ENCODE measurements around the gene RAB43. TPM values are rescaled to one million over a fixed set of nuclear protein-coding genes. Genes with fewer than 3 reads are reported as not detected.
"Not testable (repeated sequence)": the region's sequence is repeated elsewhere in the genome, so short reads cannot be mapped to it uniquely, and the experiment has no call there.

RAB43 gene
- 10 to 100 TPM; 62.5 to 72.6 TPM for total RNA-seq

DNA sequence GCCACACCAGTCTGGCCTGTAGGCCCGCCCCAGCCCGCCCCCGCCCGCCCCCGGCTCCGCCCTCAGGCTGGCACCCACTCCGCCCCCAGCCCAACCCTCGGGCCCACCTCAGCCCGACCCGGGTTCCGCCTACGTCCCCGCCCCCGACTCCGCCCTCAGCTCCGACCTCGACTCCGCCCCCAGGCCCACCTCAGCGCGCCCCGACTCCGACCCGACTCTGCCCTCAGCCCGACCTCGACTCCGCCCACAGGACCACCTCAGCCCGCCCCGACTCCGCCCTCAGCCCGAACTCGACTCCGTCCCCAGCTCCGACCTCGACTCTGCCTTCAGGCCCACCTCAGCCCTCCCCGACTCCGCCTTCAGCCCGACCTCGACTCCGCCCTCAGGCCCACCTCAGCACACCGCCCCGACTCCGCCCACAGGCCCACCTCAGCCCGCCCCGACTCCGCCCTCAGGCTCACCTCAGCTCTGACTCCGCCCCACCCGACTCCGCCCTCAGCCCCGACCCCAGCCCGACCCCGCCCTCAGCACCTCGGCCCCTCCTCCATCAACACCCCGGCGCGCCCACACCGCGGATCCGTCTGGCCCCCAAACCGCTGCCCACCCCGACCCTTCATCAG is at the start of gene RAB43:
RAB43 (minus strand) TSS at position 13 of the 620 bp plus-strand sequence. CDS start 315 bp downstream, outside the sequence.
- H3K9me3 Mint-ChIP-seq: no peaks in the 10 kb centered on the region
- peak; percentile 97 for DNase-seq
- H3K4me3 Mint-ChIP-seq: peak within 1 kb of the TSS; percentile 93
- POLR2A ChIA-PET: interaction anchor here (0.5 to 5.7 kb wide), 27 partner anchors 10 to 441 kb away, joined by 3 to 112 read pairs (median 9); partner anchors contain the start of genes CFAP92, CNBP, COPG1 and HMCES
- peak; percentile 55 for ATAC-seq (ENCODE audit: low read depth)
- peaks cover 30% of the 10 kb centered on the region for H3K4me1 Mint-ChIP-seq
- no peaks in the 10 kb centered on the region for H3K27me3 Mint-ChIP-seq
- peaks cover 31% of the 10 kb centered on the region for H3K36me3 Mint-ChIP-seq
- H3K27ac Mint-ChIP-seq: peak within 1 kb of the TSS; percentile 98

DNA sequence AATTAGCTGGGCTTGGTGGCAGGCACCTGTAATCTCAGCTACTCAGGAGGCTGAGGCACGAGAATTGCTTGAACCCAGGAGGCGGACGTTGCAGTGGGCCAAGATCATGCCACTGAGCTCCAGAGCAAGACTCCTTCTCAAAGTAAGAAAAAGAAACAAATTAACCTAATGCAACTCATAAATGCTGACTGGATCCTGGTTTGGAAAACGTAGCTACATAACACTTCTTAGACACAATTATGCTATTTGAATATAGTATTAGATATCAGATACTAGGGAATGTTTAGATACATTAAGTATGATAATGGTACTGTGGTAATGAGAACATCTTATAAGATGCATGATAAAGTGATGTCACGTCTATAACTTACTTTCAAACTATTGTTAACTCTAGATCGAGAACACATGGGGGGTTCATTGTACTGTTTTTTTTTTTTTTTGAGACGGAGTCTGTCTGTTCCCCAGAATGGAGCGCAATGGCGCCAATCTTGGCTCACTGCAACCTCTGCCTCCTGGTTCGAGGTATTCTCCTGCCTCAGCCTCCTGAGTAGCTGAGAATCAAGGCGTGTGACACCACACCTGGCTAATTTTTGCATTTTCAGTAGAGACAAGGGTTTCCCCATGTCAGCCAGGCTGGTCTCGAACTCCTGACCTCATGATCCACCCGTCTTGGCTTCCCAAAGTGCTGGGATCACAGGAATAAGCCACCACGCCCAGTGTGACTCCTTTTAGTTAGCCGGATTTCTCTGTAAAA is 45.2 kb upstream of the RAB43 start:
- no peak overlapping the region for H3K27ac Mint-ChIP-seq
- DNase-seq: no peak
- H3K9me3 Mint-ChIP-seq: no peaks in the 10 kb centered on the region
- no peak overlapping the region for H3K4me3 Mint-ChIP-seq
- no peak for ATAC-seq (ENCODE audit: low read depth)
- H3K4me1 Mint-ChIP-seq: peaks cover 22% of the 10 kb centered on the region
- POLR2A ChIA-PET: interaction anchor here (1.0 to 1.6 kb wide), 4 partner anchors 16 to 89 kb away, joined by 3 to 4 read pairs (median 3); no protein-coding TSS in a partner anchor
- H3K36me3 Mint-ChIP-seq: peaks cover 36% of the 10 kb centered on the region
- no peaks in the 10 kb centered on the region for H3K27me3 Mint-ChIP-seq

DNA sequence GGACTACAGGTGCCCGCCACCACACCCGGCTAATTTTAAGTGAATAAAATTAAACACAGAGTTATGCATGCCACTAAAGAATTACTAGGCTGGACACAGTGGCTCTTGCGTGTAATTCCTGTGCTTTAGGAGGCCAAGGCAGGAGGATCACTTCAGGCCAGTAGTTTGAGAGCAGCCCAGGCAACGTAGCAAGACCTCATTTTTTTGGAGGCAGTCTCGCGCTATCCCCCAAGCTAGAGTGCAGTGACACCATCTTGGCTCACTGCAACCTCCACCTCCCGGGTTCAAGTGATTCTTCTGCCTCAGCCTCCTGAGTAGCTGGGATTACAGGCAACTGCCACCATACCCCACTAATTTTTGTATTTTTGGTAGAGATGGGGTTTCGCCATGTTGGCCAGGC is 44.0 kb upstream of the RAB43 start:
- Mint-ChIP-seq H3K36me3 (peaks cover 30% of the 10 kb centered on the region), H3K4me1 (peaks cover 19% of the 10 kb centered on the region)
- POLR2A ChIA-PET; ATAC-seq (ENCODE audit: low read depth); H3K27me3 Mint-ChIP-seq; DNase-seq; H3K9me3 Mint-ChIP-seq; H3K27ac Mint-ChIP-seq; H3K4me3 Mint-ChIP-seq: not testable (repeated sequence)

DNA sequence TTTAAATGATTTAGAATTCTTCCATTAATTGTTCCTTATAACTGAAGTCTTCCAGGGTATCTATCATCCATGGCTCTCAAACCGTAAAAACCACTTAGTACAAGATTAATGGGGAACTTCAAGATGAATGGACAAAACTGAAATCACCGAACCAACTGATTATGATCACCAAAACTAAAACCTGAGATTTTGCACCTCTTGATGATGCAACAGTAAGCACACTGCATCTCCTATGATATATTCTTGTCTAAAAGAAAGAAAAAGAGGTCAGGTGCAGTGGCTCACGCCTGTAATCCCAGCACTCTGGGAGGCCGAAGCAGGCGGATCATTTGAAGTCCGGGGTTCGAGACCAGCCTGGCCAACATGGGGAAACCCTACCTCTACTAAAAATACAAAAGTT is 42.9 kb upstream of the RAB43 start:
- no peak overlapping the region for H3K4me3 Mint-ChIP-seq
- DNase-seq (no peak), ATAC-seq (ENCODE audit: low read depth) (no peak)
- H3K27me3 Mint-ChIP-seq: no peaks in the 10 kb centered on the region
- no peaks in the 10 kb centered on the region for H3K9me3 Mint-ChIP-seq
- POLR2A ChIA-PET: interaction anchor here (0.8 kb wide), 1 partner anchor 111 kb away, joined by 3 read pairs; no protein-coding TSS in a partner anchor
- H3K4me1 Mint-ChIP-seq: peaks cover 21% of the 10 kb centered on the region
- peaks cover 20% of the 10 kb centered on the region for H3K36me3 Mint-ChIP-seq
- H3K27ac Mint-ChIP-seq: no peak overlapping the region

DNA sequence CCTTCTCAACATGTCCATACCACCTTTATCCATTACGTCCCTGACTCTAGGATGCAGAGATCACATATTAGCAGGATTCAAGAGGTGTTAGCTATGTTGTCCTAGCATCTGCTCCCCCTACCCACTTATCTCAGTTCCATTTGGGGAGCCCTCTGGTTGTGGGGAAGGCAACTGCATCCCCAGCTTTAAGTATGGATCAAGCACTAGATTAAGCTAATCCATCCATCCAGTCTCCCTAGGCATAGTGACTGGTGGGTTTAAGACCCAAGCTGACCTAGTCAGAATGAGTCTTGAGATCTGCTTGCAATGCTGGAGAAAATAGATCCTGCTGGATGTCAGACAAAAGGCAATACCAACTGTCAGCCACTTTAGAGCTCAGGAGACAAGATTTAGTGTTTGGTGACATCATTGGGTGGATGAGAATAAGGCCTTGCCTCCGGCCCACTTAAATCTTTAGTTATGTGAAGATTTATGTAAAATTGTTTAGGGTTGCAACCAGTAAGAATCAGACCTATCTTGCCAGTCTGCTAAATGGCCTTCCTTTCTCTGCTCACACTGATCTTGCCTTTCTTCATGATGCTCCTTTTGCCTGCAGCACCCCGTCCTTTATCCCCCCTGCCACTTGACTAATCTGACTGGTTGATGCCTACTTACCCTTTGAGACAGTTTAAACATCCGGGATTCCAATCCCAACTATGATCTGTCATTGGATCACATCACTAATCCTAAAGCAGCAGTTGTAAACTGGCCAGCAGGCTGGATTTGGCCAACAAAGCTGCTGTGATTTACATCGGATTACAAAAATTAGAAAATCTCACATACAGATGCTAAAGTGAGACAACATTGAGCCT is 41.4 kb upstream of the RAB43 start:
- POLR2A ChIA-PET: interaction anchor here (0.5 to 2.2 kb wide), 13 partner anchors 12 to 223 kb away, joined by 3 to 19 read pairs (median 5); partner anchors contain the start of genes CNBP and COPG1
- peaks cover 21% of the 10 kb centered on the region for H3K36me3 Mint-ChIP-seq
- ATAC-seq (ENCODE audit: low read depth) (no peak), DNase-seq (no peak)
- H3K9me3 Mint-ChIP-seq: no peaks in the 10 kb centered on the region
- H3K27ac Mint-ChIP-seq: peak overlapping the region; percentile 95
- peak overlapping the region; percentile 93 for H3K4me3 Mint-ChIP-seq
- H3K4me1 Mint-ChIP-seq: peaks cover 31% of the 10 kb centered on the region
- no peaks in the 10 kb centered on the region for H3K27me3 Mint-ChIP-seq

DNA sequence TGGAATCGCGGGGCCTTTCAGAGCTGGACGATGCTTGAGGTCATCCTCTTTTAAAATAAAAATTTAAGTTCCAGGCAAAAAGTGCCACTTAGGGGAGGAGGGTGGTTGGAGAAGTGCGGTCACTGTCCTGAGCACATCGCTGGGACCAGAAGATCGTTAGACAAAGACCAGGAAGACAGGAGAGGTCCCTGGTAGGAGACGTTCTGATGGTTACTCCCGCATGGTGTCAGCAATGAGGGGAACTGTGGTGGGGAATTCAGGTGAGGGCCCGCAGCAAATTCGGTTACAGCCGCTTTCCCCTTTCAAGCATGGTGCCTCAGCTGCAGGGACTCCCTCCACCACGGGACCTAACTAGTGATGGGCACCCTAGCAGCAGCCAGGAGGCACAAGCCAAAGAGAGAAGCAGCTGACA is 40.3 kb upstream of the RAB43 start:
- Mint-ChIP-seq H3K9me3 (no peaks in the 10 kb centered on the region), H3K4me1 (peaks cover 29% of the 10 kb centered on the region), H3K36me3 (peaks cover 14% of the 10 kb centered on the region), H3K27ac (peak overlapping the region; percentile 95), H3K27me3 (no peaks in the 10 kb centered on the region), H3K4me3 (peak overlapping the region; percentile 93)
- ATAC-seq (ENCODE audit: low read depth) (no peak), DNase-seq (peak; percentile 47)
- POLR2A ChIA-PET: interaction anchor here (0.7 to 2.2 kb wide), 12 partner anchors 21 to 192 kb away, joined by 3 to 19 read pairs (median 6); partner anchors contain the start of genes CNBP and COPG1

DNA sequence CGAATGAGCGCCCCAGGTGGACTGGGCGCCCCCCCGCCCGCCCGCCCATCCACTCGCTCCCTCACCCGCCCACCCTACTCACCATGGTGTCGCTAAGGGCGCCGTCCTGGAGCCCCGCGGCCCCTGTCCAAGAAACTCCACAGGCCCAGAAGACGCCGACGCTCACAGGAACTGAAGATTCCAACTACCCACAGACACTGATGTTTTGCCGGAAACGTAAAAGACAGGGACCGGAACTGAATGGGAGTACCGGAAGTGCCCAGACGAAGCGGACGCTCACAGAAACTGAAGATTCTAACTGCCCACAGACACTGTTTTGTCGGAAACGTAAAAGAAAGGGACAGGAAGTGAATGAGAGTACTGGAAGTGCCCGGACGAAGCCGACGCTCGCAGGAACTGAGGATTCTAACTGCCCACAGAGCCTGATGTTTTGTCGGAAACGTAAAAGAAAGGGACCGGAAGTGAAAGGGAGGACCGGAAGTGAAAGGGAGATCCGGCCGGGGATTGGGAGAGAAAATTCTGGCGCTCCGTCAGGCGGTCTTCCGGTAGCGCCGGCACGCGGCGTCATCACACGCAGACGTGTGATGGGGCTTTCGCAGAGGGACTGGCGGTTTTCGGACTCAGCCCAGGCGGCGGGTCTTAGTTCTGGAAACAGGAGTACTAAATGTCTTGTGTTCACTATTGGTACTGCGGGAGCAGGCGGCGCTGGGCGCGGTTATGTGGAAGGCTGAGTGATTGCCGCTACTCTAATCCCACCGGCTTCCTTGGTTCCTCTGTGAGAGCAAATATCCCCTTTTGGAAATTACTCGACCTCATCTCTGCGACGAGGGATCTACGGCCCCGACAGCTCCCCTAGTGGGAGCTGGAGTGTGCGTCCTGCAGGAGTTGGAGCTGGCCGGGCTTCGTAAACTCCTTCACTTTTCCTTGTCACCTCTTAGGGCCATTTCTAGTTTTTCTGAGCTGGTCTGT is 39.6 kb upstream of the RAB43 start, which contains the start of gene ISY1:
ISY1 (minus strand) TSS at position 173 of the 969 bp plus-strand sequence; CDS start at position 85, 88 bp downstream.
- peak; percentile 87 for DNase-seq
- POLR2A ChIA-PET: interaction anchor here (0.7 to 2.2 kb wide), 11 partner anchors 22 to 191 kb away, joined by 3 to 19 read pairs (median 6); partner anchors contain the start of genes CNBP and COPG1
- peak; percentile 81 for ATAC-seq (ENCODE audit: low read depth)
- Mint-ChIP-seq H3K27ac (peak within 1 kb of the TSS; percentile 95), H3K4me1 (peaks cover 27% of the 10 kb centered on the region), H3K36me3 (peaks cover 14% of the 10 kb centered on the region), H3K9me3 (no peaks in the 10 kb centered on the region), H3K4me3 (peak within 1 kb of the TSS; percentile 93), H3K27me3 (no peaks in the 10 kb centered on the region)

DNA sequence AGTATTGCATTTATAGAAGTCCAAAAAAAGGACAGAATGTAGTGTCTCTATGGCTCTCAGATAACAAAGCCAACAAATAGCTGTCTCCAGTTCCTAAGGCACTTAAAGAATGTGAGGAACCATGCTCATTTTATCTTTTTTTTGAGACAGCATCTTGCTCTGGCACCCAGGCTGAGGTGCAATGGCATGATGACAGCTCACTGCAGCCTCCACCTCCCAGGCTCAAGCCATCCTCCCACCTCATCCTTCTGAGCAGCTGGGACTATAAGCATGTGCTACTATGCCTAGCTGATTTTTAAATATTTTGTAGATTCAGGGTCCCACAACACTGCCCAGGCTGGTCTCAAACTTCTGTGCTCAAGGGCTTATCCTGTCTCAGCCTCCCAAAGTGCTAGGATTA is 23.2 kb upstream of the RAB43 start:
- DNase-seq (no peak), ATAC-seq (ENCODE audit: low read depth) (no peak)
- peaks cover 11% of the 10 kb centered on the region for H3K36me3 Mint-ChIP-seq
- no peaks in the 10 kb centered on the region for H3K27me3 Mint-ChIP-seq
- no peaks in the 10 kb centered on the region for H3K4me1 Mint-ChIP-seq
- H3K9me3 Mint-ChIP-seq: no peaks in the 10 kb centered on the region
- H3K27ac Mint-ChIP-seq: no peak overlapping the region
- POLR2A ChIA-PET: interaction anchor here (1.1 kb wide), 1 partner anchor 22 kb away, joined by 3 read pairs; no protein-coding TSS in a partner anchor
- no peak overlapping the region for H3K4me3 Mint-ChIP-seq

DNA sequence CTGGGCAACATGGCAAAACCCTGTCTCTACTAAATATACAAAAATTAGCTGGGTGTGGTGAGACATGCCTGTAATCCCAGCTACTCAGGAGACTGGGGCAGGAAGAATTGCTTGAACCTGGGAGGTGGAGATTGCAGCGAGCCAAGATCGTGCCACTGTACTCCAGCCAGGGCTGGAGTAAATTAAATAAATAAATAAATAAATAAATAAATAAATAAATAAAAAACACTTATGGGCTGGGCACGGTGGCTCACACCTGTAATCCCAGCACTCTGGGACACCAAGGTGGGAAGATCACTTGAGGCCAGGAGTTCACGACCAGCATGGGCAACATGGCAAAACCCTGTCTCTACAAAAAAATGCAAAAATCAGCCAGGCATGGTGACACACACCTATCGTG is 19.4 kb upstream of the RAB43 start:
- POLR2A ChIA-PET; H3K4me1 Mint-ChIP-seq; H3K27me3 Mint-ChIP-seq; DNase-seq; H3K27ac Mint-ChIP-seq; ATAC-seq (ENCODE audit: low read depth); H3K4me3 Mint-ChIP-seq; H3K36me3 Mint-ChIP-seq; H3K9me3 Mint-ChIP-seq: not testable (repeated sequence)

DNA sequence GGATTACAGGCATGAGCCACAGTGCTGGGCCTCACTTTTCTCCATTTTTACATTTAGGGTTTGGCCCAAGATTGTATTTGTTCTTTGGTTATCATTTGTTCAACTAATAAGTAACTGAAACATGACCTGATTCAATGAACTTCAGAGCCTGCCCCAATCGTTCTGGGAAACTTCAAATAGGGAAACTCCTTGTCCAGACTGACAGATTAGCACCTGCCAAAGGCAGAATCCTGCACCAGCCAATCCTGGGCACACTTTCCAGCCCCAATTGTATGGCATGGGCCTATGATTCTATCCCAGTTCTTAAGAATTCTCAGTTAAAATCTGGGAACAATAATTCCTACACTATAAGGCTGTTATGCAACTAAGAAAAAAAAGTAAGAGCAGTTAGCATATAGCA is 18.3 kb upstream of the RAB43 start:
- ATAC-seq (ENCODE audit: low read depth): no peak
- no peaks in the 10 kb centered on the region for H3K9me3 Mint-ChIP-seq
- no peak overlapping the region for H3K4me3 Mint-ChIP-seq
- no peaks in the 10 kb centered on the region for H3K27me3 Mint-ChIP-seq
- H3K27ac Mint-ChIP-seq: no peak overlapping the region
- POLR2A ChIA-PET: no interaction called here
- no peaks in the 10 kb centered on the region for H3K4me1 Mint-ChIP-seq
- H3K36me3 Mint-ChIP-seq: peaks cover 3% of the 10 kb centered on the region
- DNase-seq: no peak

DNA sequence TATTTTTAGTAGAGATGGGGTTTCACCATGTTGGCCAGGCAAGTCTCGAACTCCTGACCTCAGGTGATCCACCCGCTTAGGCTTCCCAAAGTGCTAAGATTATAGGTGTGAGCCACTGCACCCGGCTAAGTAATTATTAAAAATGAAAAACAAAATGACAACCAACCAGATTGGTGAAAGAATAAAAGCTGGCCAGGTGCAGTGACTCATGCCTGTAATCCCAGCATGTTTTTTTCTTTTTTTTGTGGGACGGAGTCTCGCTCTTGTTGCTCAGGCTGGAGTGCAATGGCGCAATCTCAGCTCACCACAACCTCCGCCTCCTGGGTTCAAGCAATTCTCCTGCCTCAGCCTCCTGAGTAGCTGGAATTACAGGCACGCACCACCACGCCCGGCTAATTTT is 14.7 kb upstream of the RAB43 start:
- H3K4me1 Mint-ChIP-seq; ATAC-seq (ENCODE audit: low read depth); DNase-seq; H3K4me3 Mint-ChIP-seq; H3K27ac Mint-ChIP-seq; H3K27me3 Mint-ChIP-seq; H3K9me3 Mint-ChIP-seq: not testable (repeated sequence)
- POLR2A ChIA-PET: interaction anchor here (0.8 kb wide), 1 partner anchor 110 kb away, joined by 4 read pairs; no protein-coding TSS in a partner anchor
- peaks cover 16% of the 10 kb centered on the region for H3K36me3 Mint-ChIP-seq
